ENCODE results near the gene FOXA2. TPM values are rescaled to one million over a fixed set of nuclear protein-coding genes. Genes with fewer than 3 reads are reported as not detected.

Gene FOXA2
- total and polyA plus RNA-seq, 9 of the 15 experiments (the other 6 are each of a cell fraction or from before 2014, with no cell fraction given): 0.10 to 1.0 (median 0.25) TPM

DNA sequence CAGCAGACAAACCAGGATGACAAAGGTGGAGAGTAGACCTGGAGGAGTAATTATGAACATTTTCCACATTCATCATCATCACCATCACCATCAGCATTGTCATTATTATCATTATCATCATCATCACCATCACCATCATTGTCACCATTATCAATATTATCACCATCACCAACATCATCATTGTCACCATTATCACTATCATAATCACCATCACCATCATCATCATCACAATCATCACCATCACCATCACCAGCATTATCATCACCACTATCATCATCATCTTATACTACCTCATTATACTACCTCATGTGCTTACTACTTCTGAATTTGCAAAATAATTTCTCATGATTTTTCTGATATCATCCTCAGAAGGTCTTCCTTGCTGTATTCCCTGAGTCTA is 39.3 kb downstream of the FOXA2 start:
- ATAC-seq (no peak), DNase-seq (ENCODE audit: extremely low read depth in 1 of 4, low spot score in 3 of 4) (no peak), FAIRE-seq (no peak)
- H3K4me2 ChIP-seq (ENCODE audit: insufficient read depth, low read length): no peak overlapping the region
- intact Hi-C loops (cut with micrococcal nuclease) (no loop called here), in situ Hi-C loops (cut with MboI) (no loop called here)
- H2AFZ ChIP-seq (ENCODE audit: low read depth, low read length): no peak overlapping the region
- no peak overlapping the region for H3K27ac ChIP-seq (ENCODE audit: extremely low read depth, low read depth, low read length)
- no peaks in the 10 kb centered on the region for H3K36me3 ChIP-seq (ENCODE audit: control insufficient read depth, insufficient read depth, low read length)
- H3K4me1 ChIP-seq (replicated peaks in 1 of 2; ENCODE audit: control insufficient read depth in 2 of 2, insufficient read depth in 2 of 2, low read length in 2 of 2): no peaks in the 10 kb centered on the region; a peak in 1 of 5 replicates
- H3K27me3 ChIP-seq (ENCODE audit: control insufficient read depth in 2 of 2, insufficient read depth in 2 of 2, low read length in 2 of 2): peaks cover 0 to 4% of the 10 kb centered on the region in 2 experiments; a peak in 1 of 5 replicates
- H3K9ac ChIP-seq (ENCODE audit: insufficient read depth in 1 of 2, low read depth in 2 of 2, low read length in 2 of 2): no peak overlapping the region
- no peaks in the 10 kb centered on the region for H4K20me1 ChIP-seq (replicated peaks; ENCODE audit: control insufficient read depth, insufficient read depth, low read length)
- no peaks in the 10 kb centered on the region for H3K79me2 ChIP-seq (ENCODE audit: control insufficient read depth, insufficient read depth, low read length)
- H3K9me3 ChIP-seq (replicated peaks; ENCODE audit: control insufficient read depth, insufficient read depth, low read depth, low read length): no peaks in the 10 kb centered on the region
- BruUV-seq (replicated peaks): no TSS peak
- ChIA-PET POLR2A (interaction anchor here (0.6 kb wide), 1 partner anchor 17 kb away, joined by 4 read pairs; no protein-coding TSS in a partner anchor), CTCF (ENCODE audit: low intra/inter-chr PET ratio) (no interaction called here)
- no peaks in the 10 kb centered on the region for H3K9me1 ChIP-seq (ENCODE audit: control insufficient read depth, insufficient read depth, low read length)
- H3K4me3 ChIP-seq: no peak overlapping the region
- TF ChIP-seq NR1H2 (CRISPR knock-in tag; IDR thresholded peaks at IDR 0.05) (no peak), ZNF165 (CRISPR knock-in tag; IDR thresholded peaks at IDR 0.05; ENCODE audit: borderline replicate concordance) (no peak), KLF1 (tag; IDR thresholded peaks at IDR 0.05) (no peak), NR4A1 (CRISPR knock-in tag; IDR thresholded peaks at IDR 0.05) (no peak), NR4A1 (tag; IDR thresholded peaks at IDR 0.05) (no peak)
- TF ChIP-seq, protein P1, sequence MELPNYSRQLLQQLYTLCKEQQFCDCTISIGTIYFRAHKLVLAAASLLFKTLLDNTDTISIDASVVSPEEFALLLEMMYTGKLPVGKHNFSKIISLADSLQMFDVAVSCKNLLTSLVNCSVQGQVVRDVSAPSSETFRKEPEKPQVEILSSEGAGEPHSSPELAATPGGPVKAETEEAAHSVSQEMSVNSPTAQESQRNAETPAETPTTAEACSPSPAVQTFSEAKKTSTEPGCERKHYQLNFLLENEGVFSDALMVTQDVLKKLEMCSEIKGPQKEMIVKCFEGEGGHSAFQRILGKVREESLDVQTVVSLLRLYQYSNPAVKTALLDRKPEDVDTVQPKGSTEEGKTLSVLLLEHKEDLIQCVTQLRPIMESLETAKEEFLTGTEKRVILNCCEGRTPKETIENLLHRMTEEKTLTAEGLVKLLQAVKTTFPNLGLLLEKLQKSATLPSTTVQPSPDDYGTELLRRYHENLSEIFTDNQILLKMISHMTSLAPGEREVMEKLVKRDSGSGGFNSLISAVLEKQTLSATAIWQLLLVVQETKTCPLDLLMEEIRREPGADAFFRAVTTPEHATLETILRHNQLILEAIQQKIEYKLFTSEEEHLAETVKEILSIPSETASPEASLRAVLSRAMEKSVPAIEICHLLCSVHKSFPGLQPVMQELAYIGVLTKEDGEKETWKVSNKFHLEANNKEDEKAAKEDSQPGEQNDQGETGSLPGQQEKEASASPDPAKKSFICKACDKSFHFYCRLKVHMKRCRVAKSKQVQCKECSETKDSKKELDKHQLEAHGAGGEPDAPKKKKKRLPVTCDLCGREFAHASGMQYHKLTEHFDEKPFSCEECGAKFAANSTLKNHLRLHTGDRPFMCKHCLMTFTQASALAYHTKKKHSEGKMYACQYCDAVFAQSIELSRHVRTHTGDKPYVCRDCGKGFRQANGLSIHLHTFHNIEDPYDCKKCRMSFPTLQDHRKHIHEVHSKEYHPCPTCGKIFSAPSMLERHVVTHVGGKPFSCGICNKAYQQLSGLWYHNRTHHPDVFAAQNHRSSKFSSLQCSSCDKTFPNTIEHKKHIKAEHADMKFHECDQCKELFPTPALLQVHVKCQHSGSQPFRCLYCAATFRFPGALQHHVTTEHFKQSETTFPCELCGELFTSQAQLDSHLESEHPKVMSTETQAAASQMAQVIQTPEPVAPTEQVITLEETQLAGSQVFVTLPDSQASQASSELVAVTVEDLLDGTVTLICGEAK (IDR thresholded peaks at IDR 0.05): no peak
- TF ChIP-seq, protein P1 (CRISPR knock-in tag; IDR thresholded peaks at IDR 0.05): no peak
- TF ChIP-seq, protein P2, sequence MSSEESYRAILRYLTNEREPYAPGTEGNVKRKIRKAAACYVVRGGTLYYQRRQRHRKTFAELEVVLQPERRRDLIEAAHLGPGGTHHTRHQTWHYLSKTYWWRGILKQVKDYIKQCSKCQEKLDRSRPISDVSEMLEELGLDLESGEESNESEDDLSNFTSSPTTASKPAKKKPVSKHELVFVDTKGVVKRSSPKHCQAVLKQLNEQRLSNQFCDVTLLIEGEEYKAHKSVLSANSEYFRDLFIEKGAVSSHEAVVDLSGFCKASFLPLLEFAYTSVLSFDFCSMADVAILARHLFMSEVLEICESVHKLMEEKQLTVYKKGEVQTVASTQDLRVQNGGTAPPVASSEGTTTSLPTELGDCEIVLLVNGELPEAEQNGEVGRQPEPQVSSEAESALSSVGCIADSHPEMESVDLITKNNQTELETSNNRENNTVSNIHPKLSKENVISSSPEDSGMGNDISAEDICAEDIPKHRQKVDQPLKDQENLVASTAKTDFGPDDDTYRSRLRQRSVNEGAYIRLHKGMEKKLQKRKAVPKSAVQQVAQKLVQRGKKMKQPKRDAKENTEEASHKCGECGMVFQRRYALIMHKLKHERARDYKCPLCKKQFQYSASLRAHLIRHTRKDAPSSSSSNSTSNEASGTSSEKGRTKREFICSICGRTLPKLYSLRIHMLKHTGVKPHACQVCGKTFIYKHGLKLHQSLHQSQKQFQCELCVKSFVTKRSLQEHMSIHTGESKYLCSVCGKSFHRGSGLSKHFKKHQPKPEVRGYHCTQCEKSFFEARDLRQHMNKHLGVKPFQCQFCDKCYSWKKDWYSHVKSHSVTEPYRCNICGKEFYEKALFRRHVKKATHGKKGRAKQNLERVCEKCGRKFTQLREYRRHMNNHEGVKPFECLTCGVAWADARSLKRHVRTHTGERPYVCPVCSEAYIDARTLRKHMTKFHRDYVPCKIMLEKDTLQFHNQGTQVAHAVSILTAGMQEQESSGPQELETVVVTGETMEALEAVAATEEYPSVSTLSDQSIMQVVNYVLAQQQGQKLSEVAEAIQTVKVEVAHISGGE (CRISPR knock-in tag; IDR thresholded peaks at IDR 0.05): no peak

All from K562 (cell line).